ENCODE measurements around the gene SPRR2B.
"Not testable (repeated sequence)": the region's sequence is repeated elsewhere in the genome, so short reads cannot be mapped to it uniquely, and the experiment has no call there.

Gene SPRR2B
- total RNA-seq = 0 reads per million in 3 experiments

DNA sequence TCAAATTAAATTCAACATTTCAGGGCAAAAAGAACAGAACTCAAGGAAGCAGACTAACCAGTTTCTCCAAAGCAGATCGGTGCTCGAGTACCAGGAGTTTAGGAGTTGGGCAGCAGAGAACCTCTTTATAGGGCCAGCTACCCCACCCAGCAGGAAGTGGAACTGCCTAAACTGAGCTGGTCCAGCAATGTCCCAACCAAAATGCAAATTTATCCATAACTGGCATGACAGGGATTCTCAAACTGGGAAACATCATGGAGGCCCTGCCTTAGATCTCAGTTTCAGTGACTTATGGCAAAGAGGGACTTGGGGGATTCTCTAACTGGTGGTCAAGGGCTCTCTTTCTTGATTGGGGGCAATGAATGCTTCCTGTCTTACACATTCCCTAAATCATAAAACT is at the start of gene SPRR2B:
Gene SPRR2B, minus strand, starts transcription at position 101 of the 400 bp plus-strand sequence. CDS start 772 bp downstream, outside the sequence.
- no peak for DNase-seq

DNA sequence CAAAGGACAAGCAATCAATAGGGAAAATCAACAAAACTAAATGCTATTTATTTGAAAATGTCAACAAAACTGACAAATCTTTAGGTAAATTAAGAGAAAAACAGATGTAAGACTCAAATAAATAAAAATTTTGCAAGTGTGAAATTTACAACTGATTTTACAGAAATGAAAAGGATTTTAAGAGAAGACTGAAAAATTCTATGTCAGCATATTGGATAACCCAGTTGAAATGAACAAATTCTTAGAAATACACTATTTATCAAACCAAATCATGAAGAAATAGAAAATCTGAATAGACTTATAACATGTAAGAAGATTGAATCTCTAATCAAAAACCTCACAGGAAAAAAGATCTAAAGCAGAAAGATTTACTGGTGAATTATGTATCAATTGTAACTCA is 49.5 kb upstream of the SPRR2B start:
- no peak for DNase-seq

DNA sequence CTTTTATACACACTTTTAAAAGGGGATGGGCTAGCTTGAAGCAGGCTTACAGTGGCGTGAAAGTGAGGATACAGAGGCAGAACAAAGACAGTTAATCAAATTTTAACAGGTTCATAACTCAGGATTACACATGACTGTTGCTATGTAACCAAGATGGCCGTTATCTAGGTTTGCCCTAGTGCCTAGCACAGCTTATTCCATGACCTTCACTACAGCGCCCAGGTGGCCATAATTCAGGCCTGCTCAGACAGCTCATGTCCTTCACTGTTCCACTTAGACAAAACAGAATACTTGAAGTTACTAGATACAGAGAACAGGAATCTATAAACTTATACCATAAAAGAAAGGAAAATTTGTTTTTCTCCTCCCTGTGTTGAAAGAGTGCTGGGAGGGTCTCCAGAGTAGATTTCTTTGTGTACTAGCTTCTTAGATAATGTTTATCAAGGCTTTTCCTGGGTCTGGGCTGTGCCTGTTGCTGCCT is 48.1 kb upstream of the SPRR2B start:
- DNase-seq = no peak

DNA sequence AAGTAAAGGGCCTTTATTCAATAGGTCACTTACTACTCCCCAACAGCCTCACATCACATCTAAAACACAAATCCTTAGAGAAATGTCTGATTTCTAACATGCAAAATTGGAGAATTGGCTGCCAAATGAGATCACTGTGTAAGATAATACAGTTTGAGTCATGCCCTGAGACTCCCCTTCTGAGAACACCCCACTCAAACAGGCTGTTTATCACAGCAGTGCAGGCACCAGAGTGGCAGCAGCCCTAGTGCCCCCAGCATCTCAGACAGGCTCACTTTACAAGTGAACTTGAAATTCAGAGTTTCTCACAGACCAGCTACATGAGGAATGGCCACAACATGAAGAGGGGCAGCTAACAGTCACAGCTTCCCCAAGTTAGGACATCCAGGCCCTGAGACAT is 43.9 kb upstream of the SPRR2B start:
- DNase-seq = not testable (repeated sequence)

DNA sequence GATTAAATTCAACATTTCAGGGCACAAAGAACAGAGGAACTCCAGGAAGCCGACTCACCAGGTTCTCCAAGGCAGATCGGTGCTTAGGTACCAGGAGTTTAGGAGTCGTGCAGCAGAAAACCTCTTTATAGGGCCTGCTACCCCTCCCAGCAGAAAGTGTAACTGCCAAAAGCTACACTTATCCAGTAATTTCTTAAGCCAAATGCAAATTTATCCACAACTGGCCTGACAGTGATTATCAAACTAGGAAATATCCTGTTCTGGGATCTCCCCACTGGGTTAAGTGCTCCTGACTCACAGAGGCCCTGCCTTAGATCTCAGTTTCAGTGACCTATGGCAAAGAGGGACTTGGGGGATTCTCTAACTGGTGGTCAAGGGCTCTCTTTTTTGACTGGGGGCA is 42.0 kb upstream of the SPRR2B start, which contains the start of gene SPRR2F:
Gene SPRR2F, minus strand, starts transcription at position 101 of the 400 bp plus-strand sequence. CDS start 783 bp downstream, outside the sequence.
- DNase-seq = no peak

DNA sequence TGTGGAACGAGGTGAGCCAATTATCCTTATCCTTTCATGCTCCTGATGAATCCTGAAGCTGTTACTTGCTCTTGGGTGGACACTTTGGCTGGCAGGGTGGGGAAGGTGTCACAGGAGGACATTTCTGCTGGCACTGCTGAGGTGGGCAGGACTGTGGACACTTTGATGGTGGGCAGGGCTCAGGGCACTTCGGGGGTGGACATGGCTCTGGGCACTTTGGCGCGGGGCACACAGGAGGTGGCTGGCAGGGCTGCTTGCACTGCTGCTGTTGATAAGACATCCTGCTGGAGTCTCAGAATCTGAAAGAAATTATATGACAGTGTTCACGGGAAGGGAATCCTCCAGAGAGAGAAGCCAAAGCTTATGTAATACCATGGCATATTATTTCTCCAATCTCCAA is 41.0 kb upstream of the SPRR2B start:
- not testable (repeated sequence) for DNase-seq

DNA sequence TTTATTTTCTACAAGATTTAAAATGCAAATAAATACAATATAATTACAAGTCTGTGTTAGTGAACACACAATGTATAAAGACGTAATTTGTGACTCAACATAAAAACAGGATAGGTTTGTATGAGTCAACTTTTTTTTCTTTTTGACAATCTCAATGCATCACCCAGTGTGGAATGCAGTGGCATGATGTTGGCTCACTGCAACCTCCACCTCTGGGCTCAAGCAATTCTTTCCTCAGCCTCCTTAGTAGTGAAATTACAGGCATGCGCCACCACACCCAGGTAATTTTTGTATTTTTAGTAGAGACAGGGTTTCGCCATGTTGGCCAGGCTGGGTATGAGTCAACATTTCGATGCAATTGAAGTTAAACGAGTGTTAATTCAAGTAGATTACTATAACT is 28.8 kb upstream of the SPRR2B start:
- no peak for DNase-seq

DNA sequence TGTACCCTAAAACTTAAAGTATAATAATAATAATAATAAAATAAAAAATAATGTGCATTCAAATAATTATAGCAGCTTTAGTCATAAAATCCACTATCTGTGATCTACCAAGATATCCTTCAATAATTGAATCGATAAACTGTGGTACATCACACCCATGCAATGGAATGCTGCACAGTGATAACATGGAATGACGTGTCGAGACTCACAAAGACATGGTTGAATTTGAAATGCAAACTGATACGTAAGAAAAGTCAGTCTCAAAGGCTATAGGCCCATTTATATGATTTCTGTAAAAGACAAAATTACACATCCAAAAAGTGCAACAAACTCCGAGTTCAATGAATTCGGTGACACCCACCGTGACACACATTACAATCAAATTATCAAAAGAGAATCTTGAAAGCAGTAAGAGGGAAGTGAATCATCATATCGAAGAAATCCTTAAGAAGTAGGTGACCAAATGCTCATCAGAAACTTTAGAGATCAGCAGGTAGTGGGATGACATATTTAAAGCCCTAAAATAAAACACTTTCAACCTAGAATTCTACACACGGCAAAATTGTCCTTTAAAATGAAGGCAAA is 28.1 kb upstream of the SPRR2B start:
- DNase-seq = no peak

DNA sequence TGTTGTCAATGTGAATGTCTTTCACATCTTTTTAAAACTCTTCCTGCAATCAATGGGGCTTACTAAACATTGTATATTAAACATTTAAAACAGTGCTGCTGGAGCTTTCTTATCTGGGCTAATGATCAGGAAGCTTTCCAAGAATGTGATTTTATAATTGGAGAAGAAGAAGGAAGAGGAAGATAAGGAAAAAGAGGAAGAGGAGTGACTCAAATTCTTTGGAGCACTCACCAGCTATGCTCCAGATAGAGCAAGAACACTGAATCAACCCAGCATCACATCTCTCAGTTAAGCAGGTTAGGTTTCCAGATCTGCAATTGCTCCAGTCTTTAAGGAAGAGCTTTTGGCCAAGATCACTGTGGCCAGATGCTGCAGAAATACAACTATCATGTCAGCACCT is 24.4 kb upstream of the SPRR2B start:
- no peak for DNase-seq

DNA sequence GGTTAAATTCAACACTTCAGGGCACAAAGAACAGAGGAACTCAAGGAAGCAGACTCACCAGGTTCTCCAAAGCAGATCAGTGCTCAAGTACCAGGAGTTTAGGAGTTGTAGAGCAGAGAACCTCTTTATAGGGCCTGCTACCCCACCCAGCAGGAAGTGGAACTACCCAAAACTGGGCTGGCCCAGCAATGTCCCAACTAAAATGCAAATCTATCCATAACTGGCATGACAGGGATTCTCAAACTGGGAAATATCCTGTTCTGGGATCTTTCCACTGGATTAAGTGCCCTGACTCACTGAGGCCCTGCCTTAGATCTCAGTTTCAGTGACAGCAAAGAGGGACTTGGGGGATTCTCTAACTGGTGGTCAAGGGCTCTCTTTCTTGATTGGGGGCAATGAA is 23.0 kb upstream of the SPRR2B start, which contains the start of gene SPRR2E:
Gene SPRR2E, minus strand, starts transcription at position 101 of the 400 bp plus-strand sequence. CDS start 775 bp downstream, outside the sequence.
- DNase-seq = no peak

DNA sequence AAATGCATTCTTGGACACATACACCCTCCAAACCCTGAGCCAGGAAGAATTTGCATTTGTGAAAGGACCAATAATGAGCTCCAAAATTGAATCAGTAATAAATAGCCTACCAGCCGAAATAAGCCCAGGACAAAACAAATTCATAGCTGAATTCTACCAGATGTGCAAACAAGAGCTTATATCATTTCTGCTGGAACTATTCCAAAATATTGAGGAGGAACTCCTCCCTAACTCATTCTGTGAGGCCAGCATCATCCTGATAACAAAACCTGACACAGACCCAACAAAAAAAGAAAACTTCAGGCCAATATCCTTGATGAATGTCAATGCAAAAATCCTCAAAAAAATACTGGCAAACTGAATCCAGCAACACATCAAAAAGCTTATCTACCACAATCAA is 16.2 kb upstream of the SPRR2B start:
- DNase-seq = no peak

DNA sequence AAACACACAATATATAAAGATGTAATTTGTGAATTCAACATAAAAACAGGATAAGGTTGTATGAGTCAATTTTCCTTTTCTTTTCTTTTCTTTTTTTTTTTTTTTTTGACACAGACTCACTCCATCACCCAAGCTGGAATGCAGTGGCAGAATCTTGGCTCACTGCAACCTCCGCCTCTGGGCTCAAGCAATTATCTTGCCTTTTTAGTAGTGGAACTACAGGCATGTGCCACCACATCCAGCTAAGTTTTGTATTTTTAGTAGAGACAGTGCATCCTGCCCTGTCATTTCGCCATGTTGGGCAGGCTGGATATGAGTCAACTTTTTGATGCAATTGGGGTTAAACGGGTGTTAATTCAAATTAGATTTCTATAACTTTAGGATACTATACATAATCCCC is 10.3 kb upstream of the SPRR2B start:
- no peak for DNase-seq

DNA sequence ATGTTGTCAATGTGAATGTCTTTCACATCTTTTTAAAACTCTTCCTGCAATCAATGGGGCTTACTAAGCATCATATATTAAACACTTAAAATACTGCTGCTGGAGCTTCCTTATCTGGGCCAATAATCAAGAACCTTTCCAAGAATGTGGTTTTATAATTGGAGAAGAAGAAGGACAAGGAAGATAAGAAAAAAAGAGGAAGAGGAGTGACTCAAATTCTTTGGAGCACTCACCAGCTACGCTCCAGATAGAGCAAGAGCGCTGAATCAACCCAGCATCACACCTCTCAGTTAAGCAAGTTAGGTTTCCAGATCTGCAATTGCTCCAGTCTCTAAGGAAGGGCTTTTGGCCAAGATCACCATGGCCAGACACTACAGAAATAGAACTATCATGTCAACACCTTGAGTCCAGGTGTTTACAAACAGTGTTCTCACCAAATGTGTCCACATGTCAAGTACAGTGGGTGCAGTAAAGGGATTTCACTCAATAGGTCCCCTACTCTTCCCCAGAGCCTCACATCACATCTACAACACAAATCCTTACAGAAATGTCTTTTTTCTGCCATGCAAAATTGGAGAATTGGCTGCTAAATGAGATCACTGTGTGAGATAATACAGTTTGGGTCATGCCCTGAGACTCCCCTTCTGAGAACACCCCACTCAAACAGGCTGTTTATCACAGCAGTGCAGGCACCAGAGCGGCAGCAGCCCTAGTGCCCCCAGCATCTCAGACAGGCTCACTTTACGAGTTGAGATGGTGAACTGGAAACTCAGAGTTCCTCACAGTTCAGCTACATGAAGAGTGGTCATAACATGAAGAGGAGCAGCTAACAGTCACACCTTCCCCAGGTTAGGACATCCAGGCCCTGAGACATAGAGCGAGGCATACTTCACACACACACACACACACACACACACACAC is 1.7 kb upstream of the SPRR2B start:
- no peak for DNase-seq

DNA sequence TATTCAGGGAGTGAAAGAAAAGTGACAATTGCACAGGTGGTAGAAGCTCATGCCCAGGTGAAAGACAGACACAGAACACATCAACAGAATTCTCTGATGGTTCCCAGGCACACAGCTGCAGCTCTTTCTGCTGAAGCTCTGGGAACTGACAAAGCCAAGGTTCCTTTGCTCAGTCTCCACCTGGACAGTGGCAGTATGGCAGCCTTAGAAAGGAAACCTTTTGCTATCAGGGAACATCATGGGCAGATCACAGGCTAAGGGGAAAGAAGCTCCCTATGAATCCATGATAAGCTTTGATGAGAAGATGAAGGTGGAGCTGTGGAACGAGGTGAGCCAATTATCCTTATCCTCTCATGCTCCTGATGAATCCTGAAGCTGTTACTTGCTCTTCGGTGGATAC is 1.2 kb downstream of the SPRR2B start:
- no peak for DNase-seq

DNA sequence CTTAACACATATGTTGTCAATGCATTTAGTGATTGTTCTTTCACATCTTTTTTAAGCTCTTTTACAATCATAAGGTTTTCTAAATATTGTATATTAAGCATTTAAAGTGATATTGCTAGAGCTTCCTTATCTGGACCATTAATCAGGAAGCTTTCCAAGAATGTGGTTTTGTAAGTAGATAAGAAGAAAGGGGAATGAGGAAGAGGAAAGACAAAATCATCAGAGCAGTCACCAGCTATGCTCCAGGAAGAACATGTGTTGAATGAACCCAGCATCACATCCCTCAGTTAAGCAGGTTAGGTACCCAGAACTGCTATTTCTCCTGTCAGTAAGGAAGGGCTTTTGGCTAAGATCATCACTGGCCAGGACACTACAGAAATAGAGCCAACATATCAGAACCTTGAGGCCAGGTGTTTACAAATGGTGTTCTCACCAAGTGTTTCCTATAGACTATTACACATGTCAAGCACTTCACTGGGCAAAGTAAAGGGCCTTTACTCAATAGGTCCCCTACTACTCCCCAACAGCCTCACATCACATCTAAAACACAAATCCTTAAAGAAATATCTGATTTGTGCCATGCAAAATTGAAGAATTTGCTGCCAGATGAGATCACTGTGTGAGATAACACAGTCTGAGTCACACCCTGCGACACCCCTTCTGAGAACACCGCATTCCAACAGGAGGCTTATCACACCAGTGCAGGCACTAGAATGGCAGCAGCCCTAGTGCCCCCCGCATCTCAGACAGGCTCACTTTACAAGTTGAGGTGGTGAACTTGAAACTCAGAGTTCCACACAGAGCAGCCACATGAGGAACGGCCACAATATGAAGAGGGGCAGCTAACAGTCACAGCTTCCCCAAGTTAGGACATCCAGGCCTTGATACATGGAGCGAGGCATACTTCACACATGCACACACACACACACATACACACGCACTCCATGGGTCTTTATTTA is 12.3 kb downstream of the SPRR2B start:
- DNase-seq = no peak

DNA sequence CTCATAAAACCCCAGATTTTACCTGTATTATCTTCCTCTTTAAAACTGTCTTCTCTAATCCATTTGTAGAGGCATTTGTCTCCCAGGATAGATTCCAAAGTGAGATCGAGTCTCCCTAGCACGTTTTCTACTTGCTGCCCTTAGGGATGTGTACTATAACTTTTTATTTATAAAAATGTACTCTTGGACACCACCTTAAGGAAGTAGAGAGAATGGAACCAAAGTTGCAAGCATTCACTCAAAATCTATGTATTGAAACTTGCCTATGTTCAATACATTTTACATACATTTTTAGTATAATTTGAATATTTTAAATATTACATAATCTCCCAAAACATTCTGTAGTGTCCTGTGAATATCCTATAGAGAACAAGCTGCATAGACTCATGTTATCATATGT is 13.3 kb downstream of the SPRR2B start:
- no peak for DNase-seq

DNA sequence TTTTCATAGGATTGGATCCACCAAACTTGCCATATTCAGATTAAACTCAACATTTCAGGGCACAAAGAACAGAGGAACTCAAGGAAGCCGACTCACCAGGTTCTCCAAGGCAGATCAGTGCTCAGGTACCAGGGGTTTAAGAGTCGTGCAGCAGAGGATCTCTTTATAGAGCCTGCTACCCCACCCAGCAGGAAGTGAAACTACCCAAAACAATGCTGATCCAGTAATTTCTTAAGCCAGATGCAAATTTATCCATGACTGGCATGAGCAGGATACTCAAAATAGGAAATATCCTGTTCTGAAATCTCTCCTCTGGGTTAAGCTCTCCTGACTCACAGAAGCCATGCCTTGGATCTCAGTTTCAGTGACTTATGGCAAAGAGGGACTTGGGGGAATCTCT is 14.0 kb downstream of the SPRR2B start, which contains the start of gene SPRR2A:
Gene SPRR2A, minus strand, starts transcription at position 138 of the 400 bp plus-strand sequence. CDS start 777 bp downstream, outside the sequence.
- no peak for DNase-seq

DNA sequence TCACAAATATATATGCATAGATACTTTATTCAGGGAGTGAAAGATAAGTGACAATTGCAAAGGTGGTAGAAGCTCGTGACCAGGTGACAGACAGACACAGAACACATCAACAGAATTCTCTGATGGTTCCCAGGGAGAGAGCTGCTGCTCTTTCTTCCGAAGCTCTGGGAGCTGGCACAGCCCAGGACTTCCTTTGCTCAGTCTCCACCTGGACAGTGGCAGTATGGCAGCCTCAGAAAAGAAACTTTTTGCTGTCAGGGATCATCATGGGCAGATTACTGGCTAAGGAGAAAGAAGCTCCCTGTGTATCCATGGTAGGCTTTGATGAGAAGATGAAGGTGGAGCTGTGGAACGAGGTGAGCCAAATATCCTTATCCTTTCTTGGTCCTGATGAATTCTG is 15.3 kb downstream of the SPRR2B start:
- DNase-seq = not testable (repeated sequence)

DNA sequence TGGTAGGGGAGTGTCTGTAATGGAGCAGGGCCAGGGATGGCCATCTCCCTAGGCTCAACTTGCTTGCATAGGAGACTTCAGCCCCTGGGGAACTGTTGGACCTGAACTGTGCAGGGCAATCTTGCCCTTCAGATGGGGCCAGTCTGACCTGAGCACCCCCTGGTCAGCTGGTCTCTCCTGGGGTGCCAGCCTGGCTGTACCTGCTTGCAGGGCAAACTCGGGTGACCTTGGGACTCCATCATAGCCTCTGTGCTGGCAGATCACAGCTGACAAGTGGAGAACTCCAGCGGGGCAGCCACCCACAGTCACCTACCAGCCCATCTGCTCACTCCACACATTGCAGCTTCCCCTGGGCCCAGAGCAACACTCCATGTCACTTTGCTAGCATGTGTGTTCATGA is 22.2 kb downstream of the SPRR2B start:
- DNase-seq = no peak

DNA sequence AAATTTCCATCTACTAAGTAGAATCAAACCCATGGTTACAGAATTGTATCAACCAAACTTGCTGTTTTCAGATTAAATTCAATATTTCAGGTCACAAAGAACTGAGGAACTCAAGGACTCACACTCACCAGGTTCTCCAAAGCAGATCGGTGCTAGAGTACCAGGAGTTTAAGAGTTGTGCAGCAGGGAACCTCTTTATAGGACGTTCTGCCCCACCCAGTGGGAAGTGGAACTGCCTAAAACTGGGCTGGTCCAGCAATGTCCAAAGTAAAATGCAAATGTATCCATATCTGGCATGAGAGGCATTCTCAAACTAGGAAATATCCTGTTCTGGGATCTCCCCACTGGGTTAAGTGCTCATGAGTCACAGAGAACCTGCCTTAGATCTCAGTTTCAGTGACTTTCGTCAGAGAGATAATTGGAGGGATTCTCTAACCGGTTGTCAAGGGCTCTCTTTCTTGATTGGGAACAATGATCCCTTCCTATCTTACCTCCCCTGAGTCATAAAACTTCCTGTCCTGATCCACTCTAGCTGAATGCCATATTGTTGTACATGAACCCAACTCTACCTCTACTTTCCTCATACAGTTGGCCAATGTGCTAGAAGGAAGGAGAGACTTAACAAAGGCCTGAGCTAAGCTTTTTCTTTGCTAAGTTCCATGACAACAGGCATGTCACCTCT is 30.3 kb downstream of the SPRR2B start, which contains the start of gene SPRR2D:
Gene SPRR2D, minus strand, starts transcription at position 171 of the 682 bp plus-strand sequence. CDS start 774 bp downstream, outside the sequence.
- no peak for DNase-seq

DNA sequence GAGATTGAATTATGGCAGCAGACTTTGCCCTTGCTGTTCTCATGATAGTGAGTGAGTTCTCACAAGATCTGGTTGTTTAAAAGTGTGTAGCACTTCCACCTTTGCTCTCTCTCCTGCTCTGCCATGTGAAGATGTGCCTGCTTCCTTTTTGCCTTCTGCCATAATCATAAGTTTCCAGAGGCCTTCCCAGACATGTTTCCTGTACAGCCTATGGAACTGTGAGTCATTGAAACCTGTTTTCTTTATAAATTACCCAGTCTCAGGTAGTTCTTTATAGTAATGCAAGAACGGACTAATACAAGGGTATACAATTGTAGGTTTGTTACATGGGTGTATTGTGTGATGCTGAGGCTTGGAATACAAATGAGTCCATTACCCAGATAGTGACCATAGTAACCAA is 36.2 kb downstream of the SPRR2B start:
- DNase-seq = no peak

Measured in central memory CD4-positive, alpha-beta T cell (primary cell).